IgD-negative memory B cell (primary cell): ENCODE measurements around the gene L1CAM. TPM values are rescaled to one million over a fixed set of nuclear protein-coding genes. Genes with fewer than 3 reads are reported as not detected.

Source experiments
- H3K27ac Mint-ChIP-seq, 3 donors: one replicate each; pipeline ENCODE4 v1.8.0; 2020 to 2022; ENCODE audit warnings: mild to moderate bottlenecking in 3 of 3, mixed read lengths in 3 of 3, moderate library complexity in 1 of 3
- H3K27me3 Mint-ChIP-seq: one replicate; pipeline ENCODE4 v1.8.0; 2021; ENCODE audit warnings: mixed read lengths
- H3K36me3 Mint-ChIP-seq: one replicate; pipeline ENCODE4 v1.8.0; 2020; ENCODE audit warnings: mild to moderate bottlenecking, mixed read lengths
- H3K4me1 Mint-ChIP-seq, 3 donors: one replicate each; pipeline ENCODE4 v1.8.0; 2020 to 2022; ENCODE audit warnings: mixed read lengths in 3 of 3, mild to moderate bottlenecking in 1 of 3
- H3K4me3 Mint-ChIP-seq, 4 donors: one replicate each; pipeline ENCODE4 v1.8.0; 2020 to 2022; ENCODE audit warnings: mild to moderate bottlenecking in 4 of 4, mixed read lengths in 4 of 4, moderate library complexity in 3 of 4
- H3K9me3 Mint-ChIP-seq, 3 donors: one replicate each; pipeline ENCODE4 v1.8.0; 2020 to 2021; ENCODE audit warnings: mixed read lengths in 3 of 3, mild to moderate bottlenecking in 1 of 3
- polyA plus RNA-seq: library from polyadenylated mRNA; unstranded; fragments of 300-500 nt; fragmentation: Illumina TruSeq; gene quantifications from one replicate; pipeline ENCODE4 v1.2.3, GENCODE V29; 2021

Gene L1CAM, protein sequence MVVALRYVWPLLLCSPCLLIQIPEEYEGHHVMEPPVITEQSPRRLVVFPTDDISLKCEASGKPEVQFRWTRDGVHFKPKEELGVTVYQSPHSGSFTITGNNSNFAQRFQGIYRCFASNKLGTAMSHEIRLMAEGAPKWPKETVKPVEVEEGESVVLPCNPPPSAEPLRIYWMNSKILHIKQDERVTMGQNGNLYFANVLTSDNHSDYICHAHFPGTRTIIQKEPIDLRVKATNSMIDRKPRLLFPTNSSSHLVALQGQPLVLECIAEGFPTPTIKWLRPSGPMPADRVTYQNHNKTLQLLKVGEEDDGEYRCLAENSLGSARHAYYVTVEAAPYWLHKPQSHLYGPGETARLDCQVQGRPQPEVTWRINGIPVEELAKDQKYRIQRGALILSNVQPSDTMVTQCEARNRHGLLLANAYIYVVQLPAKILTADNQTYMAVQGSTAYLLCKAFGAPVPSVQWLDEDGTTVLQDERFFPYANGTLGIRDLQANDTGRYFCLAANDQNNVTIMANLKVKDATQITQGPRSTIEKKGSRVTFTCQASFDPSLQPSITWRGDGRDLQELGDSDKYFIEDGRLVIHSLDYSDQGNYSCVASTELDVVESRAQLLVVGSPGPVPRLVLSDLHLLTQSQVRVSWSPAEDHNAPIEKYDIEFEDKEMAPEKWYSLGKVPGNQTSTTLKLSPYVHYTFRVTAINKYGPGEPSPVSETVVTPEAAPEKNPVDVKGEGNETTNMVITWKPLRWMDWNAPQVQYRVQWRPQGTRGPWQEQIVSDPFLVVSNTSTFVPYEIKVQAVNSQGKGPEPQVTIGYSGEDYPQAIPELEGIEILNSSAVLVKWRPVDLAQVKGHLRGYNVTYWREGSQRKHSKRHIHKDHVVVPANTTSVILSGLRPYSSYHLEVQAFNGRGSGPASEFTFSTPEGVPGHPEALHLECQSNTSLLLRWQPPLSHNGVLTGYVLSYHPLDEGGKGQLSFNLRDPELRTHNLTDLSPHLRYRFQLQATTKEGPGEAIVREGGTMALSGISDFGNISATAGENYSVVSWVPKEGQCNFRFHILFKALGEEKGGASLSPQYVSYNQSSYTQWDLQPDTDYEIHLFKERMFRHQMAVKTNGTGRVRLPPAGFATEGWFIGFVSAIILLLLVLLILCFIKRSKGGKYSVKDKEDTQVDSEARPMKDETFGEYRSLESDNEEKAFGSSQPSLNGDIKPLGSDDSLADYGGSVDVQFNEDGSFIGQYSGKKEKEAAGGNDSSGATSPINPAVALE
- polyA plus RNA-seq: 1.8 TPM

DNA sequence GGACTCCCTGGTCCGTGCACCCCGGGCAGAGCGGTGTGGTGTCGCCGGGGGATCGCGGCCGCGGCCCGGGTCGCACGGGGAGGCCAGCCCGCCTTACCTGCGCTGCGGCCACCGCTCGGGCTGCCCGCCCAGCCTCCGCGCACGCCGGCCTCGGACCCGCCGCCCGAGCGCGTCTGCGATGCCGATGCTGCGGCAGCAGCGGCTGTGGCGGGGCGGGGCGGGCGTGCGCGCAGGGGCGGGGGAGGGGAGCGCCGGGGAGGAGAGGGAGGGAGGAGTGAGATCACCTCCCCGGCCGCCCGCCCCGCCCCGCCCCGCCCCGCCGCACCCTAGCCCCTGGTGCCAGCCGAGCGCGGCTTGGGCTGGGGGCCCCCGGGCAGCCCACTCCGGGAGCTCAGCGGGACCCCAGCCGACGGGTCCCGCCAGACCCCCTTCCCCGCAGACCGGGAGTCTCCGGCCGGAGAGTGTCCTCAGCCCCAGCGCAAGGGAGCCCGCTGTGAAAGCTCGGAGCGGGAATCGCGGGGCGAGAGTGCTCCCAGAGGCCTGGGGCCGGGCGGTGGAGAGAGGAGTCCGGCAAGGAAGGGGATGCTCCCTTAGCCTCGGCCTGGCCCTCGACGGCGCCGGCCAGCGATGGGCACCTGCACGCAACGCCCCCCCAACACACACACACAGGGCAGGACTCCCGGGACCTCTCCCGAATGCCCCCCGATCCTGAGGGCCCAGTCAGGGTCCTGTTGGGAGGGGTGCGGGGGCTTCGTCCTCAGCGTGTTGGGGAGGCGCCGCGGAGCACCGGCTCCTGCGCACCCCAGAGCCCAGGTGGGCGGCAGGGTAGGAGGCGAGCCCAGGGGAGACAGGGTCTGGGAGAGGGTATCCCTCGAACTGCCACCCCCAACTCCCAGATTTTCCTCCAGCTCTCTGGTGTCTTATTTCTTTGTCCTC lies at the start of gene L1CAM:
Gene L1CAM, minus strand, starts transcription at position 206 of the 936 bp plus-strand sequence. CDS start 10,337 bp downstream, outside the sequence.
- peaks cover 12 to 19% (median 14%) of the 10 kb centered on the region in 3 donors for H3K4me1 Mint-ChIP-seq
- H3K27me3 Mint-ChIP-seq: peaks cover 11% of the 10 kb centered on the region
- H3K36me3 Mint-ChIP-seq: no peaks in the 10 kb centered on the region
- no peak within 1 kb of the TSS for H3K27ac Mint-ChIP-seq
- H3K9me3 Mint-ChIP-seq: no peaks in the 10 kb centered on the region
- H3K4me3 Mint-ChIP-seq: peak within 1 kb of the TSS in 2 of 4 donors; percentile 65 to 74

DNA sequence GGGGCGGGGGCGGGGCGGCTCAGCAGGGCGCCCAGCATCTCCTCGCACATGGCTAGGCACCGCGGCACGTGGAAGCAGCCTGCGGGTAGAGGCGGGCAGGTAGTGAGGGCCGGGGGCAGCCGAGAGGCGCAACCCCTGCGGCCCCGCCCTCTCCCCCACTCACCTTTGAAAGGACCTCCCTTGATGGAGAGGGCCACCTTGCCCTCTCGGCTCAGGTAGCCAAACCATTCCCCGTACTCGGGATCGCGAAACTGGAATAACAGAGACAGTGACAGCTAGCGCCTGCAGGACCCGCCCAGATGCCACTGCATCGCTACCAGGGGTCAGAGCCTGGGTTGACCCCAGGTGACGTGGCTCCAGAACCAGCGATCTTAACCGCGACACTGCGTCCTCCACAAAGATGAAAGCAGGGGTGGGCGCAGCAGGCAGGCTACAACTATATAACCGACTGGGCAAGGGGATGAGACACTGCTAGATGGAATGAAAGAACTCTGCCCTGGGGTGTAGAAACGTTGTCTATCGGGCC lies 49.4 kb upstream of the L1CAM start:
- H3K27ac Mint-ChIP-seq: peak overlapping the region; percentile 39 to 49 (median 46)
- peak overlapping the region; percentile 74 to 86 (median 80) for H3K4me3 Mint-ChIP-seq
- no peaks in the 10 kb centered on the region for H3K9me3 Mint-ChIP-seq
- peaks cover 2% of the 10 kb centered on the region for H3K27me3 Mint-ChIP-seq
- H3K36me3 Mint-ChIP-seq: peaks cover 3% of the 10 kb centered on the region
- peaks cover 8 to 20% (median 14%) of the 10 kb centered on the region in 3 donors for H3K4me1 Mint-ChIP-seq

DNA sequence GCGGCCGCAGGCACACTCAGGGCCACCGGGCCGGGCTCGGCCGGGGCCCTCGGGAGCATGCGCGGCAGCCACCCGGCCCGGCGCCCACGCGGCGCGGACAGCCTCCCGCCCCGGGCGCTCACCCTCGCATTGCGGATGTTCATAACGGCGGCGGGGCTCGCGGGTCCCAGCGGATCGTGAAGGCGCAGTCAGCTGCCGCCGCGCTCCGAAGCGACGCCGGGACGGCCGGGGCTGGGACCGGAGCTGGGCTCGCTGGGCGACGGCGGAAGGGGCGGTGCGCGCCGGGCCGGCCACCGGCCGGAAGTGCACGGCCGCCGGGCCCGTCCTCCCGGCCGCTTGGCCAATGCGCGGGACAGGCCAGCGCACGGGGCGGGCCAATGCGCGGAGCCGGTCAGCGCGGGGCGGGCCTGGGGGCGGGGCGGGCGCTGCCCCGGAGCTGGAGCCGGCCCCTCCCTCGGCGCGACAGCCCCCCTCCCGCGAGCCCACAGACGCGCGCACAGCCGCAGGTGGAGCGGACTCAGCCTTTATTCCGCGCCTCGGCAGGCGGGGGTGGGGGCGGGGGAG lies 48.9 kb upstream of the L1CAM start, which contains the start of gene NAA10:
Gene NAA10, minus strand, starts transcription at position 276 of the 564 bp plus-strand sequence. Its CDS starts 133 bp downstream, at position 143.
- no peaks in the 10 kb centered on the region for H3K9me3 Mint-ChIP-seq
- peaks cover 8 to 20% (median 14%) of the 10 kb centered on the region in 3 donors for H3K4me1 Mint-ChIP-seq
- H3K4me3 Mint-ChIP-seq: peak within 1 kb of the TSS; percentile 87 to 94 (median 91)
- H3K27ac Mint-ChIP-seq: peak within 1 kb of the TSS; percentile 80 to 93 (median 82)
- peaks cover 3% of the 10 kb centered on the region for H3K36me3 Mint-ChIP-seq
- H3K27me3 Mint-ChIP-seq: no peaks in the 10 kb centered on the region

DNA sequence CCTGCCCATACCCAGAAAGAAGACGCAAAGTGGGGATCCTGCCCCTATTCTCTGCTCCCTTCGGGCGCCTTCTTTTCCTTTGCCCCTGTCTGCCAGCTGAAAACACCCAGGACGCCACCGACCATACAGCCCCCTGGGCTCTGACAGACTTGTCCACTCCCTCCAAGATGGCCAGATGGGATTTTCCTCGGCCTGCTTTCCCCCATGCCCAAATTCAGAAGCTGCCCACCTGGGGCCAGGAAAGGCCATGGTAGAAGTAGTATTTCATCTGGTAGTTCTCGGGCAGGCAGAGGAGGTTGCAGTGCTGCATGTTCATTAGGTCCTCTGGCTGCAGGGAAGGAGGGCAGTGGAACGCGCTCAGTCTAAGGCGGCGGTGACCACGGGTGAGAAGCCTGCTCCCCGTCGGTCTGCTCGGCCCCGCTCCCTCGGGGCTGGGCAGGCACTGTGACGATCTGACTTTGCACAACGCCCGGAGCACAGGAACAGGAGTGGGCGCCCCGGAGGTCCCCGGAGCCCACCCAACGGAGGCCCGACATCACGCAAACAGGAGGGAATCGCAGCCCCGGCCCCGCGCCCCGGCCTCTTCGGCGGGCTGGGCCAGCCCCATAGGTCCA lies 48.3 kb upstream of the L1CAM start:
- peaks cover 3% of the 10 kb centered on the region for H3K36me3 Mint-ChIP-seq
- peak overlapping the region; percentile 87 to 94 (median 91) for H3K4me3 Mint-ChIP-seq
- peaks cover 8 to 22% (median 15%) of the 10 kb centered on the region in 3 donors for H3K4me1 Mint-ChIP-seq
- H3K27me3 Mint-ChIP-seq: no peaks in the 10 kb centered on the region
- H3K27ac Mint-ChIP-seq: peak overlapping the region; percentile 80 to 93 (median 82)
- H3K9me3 Mint-ChIP-seq: no peaks in the 10 kb centered on the region

DNA sequence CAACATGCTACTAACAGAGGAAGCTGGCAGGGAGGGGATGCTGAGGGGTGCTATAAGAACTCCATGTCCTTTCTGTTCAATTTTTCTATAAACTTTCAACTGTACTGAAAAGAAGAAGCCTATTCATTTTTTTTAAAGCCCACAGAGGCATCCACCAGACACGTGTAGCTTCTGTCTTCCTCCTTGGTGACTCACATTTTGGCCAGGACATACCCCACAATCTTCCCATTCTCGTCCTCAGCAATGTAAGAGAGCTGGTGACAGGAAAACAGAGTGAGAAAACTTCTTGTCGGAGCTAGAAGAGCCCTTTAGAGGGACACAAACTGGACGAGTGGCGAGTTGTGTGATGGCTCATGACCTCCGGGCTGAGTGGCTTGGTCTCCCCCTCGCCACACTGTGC lies 47.8 kb upstream of the L1CAM start:
- Mint-ChIP-seq H3K4me3 (peak overlapping the region; percentile 87 to 94 (median 91)), H3K27me3 (no peaks in the 10 kb centered on the region), H3K27ac (peak overlapping the region; percentile 80 to 93 (median 82)), H3K9me3 (no peaks in the 10 kb centered on the region), H3K4me1 (peaks cover 8 to 26% (median 18%) of the 10 kb centered on the region in 3 donors), H3K36me3 (peaks cover 3% of the 10 kb centered on the region)

DNA sequence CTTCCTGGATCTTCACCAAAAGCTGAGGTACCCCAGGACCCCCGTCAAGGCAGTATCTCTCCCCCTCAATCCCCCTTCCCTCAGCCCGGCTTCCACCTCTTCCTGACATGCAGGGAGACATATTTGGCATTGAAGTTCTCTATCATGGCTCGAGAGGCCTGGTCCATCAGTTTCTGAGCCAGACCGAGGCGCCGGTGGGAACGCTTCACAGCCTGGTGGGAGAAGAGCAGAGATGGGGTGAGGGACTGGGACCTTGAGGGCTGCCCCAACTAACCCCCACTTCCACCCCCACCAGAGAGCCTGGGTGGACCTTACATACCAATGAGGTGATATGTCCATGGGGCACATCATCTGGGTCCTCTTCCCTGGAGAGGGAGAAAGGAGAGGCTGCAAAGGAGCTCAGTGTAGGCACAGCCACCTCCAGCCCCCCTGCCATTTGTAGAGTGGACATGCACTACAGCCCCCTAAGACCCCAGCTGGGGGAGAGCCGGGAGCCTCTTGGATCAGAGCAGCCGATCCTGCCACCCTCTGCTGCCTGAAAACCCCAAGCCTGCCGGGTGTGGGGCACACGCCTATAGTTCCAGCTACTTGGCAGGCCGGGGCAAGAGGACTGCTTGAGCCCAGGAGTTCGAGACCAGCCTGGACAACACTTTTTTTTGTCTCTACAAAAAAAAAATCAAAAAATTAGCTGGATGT lies 46.4 kb upstream of the L1CAM start:
- H3K27me3 Mint-ChIP-seq: no peaks in the 10 kb centered on the region
- H3K27ac Mint-ChIP-seq: peak overlapping the region in 2 of 3 donors; percentile 27 to 93
- peaks cover 3% of the 10 kb centered on the region for H3K36me3 Mint-ChIP-seq
- peak overlapping the region in 3 of 4 donors; percentile 2 to 91 (median 12) for H3K4me3 Mint-ChIP-seq
- H3K9me3 Mint-ChIP-seq: no peaks in the 10 kb centered on the region
- peaks cover 13 to 25% (median 17%) of the 10 kb centered on the region in 3 donors for H3K4me1 Mint-ChIP-seq

DNA sequence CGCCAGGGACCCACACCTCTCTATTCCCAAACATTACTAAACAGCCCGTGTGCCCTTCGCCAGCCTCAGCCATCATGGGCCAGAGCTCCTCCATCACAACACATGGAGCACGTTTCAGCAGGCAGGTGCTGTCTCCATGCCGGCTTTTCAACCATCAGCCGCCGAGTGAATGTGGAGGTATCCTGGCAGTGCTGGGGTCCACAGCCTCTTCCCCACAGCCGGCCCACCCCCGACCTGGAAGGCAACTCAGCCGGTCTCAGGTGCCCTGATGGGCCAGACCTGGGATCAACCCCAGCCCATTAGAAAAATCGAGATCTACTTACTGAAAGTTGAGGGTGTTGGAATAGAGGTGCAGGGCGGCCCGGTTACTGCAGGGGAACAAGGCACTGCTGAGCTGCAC lies 45.8 kb upstream of the L1CAM start:
- Mint-ChIP-seq H3K4me3 (peak overlapping the region in 1 of 4 donors; percentile 2), H3K27me3 (no peaks in the 10 kb centered on the region), H3K4me1 (peaks cover 17 to 30% (median 20%) of the 10 kb centered on the region in 3 donors), H3K27ac (no peak overlapping the region), H3K36me3 (peaks cover 3% of the 10 kb centered on the region), H3K9me3 (no peaks in the 10 kb centered on the region)

DNA sequence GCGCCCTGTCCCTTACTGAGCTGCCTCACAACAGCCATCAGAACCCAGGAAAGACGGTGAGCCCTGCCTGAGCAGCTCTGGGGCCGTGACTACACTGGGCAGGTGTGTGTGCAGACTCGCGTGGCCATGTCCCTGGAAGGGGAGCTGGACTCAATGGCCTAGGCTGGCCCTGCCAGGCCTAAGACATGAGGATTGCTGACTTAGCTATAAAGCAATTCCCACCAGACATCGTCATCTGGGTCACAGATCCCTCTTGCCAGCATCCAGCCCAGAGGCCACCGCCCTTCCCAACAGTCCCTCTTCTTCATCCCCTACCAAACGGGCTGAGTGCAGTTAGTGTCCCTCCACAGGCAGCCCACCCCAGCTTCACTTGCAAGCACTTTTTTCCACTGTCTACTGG lies 45.2 kb upstream of the L1CAM start:
- Mint-ChIP-seq H3K4me1 (peaks cover 18 to 28% (median 19%) of the 10 kb centered on the region in 3 donors), H3K27me3 (no peaks in the 10 kb centered on the region), H3K27ac (no peak overlapping the region), H3K36me3 (peaks cover 3% of the 10 kb centered on the region), H3K9me3 (no peaks in the 10 kb centered on the region), H3K4me3 (peak overlapping the region in 2 of 4 donors; percentile 2 to 9)

DNA sequence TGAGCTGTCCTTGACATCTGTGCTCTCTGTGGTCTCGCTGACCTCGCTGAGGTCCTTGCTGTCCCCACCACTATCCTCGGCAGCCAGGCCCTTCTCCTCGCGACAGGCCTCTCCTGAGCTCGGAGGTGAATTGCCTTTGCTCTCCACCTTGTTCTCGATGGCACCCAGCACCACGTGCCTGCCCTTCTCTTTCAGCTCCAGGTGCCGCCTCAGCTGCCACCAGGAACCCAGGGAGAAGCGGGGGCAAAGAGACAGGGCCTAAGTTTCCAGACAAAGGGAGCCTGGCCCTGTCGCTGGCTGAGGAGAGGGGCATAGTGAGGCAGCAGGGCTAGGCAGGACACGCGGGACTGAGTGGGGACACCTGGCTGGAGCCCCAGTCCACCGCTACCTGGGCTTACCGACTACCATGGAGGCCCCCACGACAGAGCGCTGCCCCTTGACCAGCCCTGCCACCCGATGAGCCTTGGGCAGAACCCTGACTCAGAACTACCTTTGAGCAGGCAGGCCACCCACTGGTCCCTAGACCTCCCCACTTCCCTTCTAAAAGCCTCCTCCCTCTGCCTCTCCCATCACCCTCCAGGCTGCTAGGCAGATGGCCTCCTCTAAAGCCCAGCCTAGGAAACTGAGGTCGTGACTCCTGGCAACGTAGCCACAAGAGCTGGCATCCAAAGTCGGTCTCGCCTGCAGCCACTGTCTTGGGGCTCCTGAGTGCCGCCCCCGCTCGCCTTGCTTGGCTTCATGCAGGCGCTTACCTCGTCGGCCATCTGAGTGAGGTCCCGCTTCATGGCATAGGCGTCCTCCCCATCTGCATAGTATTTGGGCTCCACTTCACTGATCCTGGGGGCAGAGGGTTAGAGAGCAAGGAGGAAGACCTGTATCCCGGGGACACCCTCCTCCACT lies 44.3 kb upstream of the L1CAM start:
- Mint-ChIP-seq H3K36me3 (peaks cover 3% of the 10 kb centered on the region), H3K4me3 (peak overlapping the region in 2 of 4 donors; percentile 16 to 54), H3K27ac (peak overlapping the region in 1 of 3 donors; percentile 69), H3K4me1 (peaks cover 22 to 31% (median 23%) of the 10 kb centered on the region in 3 donors), H3K9me3 (no peaks in the 10 kb centered on the region), H3K27me3 (no peaks in the 10 kb centered on the region)

DNA sequence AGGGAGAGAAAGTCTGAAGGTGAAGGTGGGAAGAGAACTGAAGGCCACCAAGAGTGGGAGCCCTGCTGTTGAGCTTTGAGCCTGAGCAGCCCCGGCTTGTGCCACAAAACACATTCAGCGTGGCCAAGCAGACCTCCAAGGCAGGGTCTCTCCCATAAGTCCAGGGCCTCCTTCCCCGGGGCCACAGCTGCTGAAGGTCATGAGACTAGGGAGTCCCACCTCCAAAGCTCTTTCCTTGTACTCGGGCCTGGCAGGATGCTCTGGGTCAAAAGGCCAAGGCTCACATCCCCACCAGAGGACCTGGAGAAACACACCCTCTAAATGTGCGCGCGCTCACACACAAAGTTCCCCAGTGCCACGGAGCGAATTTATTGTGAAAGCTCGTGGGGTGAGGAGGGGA lies 43.6 kb upstream of the L1CAM start:
- H3K27me3 Mint-ChIP-seq: no peaks in the 10 kb centered on the region
- H3K4me1 Mint-ChIP-seq: peaks cover 28 to 38% (median 30%) of the 10 kb centered on the region in 3 donors
- peak overlapping the region in 2 of 4 donors; percentile 82 to 95 for H3K4me3 Mint-ChIP-seq
- H3K9me3 Mint-ChIP-seq: no peaks in the 10 kb centered on the region
- peaks cover 3% of the 10 kb centered on the region for H3K36me3 Mint-ChIP-seq
- peak overlapping the region in 1 of 3 donors; percentile 99 for H3K27ac Mint-ChIP-seq

DNA sequence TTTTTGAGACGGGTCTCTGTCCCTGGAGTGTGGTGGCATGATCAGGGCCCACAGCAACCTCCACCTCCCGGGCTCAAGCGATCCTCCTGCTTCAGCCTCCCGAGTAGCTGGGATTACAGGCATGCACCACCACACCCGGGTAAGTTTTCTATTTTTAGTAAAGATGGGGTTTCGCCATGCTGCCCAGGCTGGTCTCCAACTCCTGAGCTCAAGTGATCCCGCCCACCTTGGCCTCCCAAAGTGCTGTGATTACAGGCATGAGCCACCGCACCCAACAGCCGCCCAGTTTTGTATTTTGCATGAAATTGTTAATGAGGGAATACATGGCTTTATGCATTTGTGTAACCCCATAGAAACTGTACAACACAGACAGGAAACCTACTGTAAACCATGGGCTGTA lies 42.9 kb upstream of the L1CAM start:
- H3K27me3 Mint-ChIP-seq: peaks cover 2% of the 10 kb centered on the region
- H3K4me3 Mint-ChIP-seq: peak overlapping the region; percentile 87 to 97 (median 92)
- H3K27ac Mint-ChIP-seq: peak overlapping the region; percentile 97 to 99 (median 99)
- no peaks in the 10 kb centered on the region for H3K9me3 Mint-ChIP-seq
- peaks cover 3% of the 10 kb centered on the region for H3K36me3 Mint-ChIP-seq
- H3K4me1 Mint-ChIP-seq: peaks cover 30 to 35% (median 31%) of the 10 kb centered on the region in 3 donors
